Lung (tissue), 12 donors: ENCODE measurements around the gene SNTG2. TPM values are rescaled to one million over a fixed set of nuclear protein-coding genes. Genes with fewer than 3 reads are reported as not detected.
"Not testable (repeated sequence)": the region's sequence is repeated elsewhere in the genome, so short reads cannot be mapped to it uniquely, and the experiment has no call there.

ENCODE experiments used
- ATAC-seq: fragments of 200-7000 bp; cut with Tn5 transposase; one replicate; pipeline ENCODE4 v1.9.1; 2020; ENCODE audit warnings: moderate number of reproducible peaks; ENCODE audit not compliant: insufficient read depth, low FRiP score
- DNase-seq, 3 donors: peaks; one replicate each; pipeline ENCODE4 v3.0.0-alpha.2; 2013 to 2017
- H3K27ac ChIP-seq, 2 donors: one replicate each; pipeline ENCODE4 v1.5.1; 2013; ENCODE audit warnings: mild to moderate bottlenecking in 2 of 2, moderate library complexity in 2 of 2, control low read depth in 1 of 2, inconsistent platforms in 1 of 2, low read depth in 1 of 2, low read length in 1 of 2
- H3K27me3 ChIP-seq, 3 donors: one replicate each; pipeline ENCODE4 v1.5.1; 2013; ENCODE audit warnings: low read length in 2 of 3; ENCODE audit not compliant: control insufficient read depth in 3 of 3, insufficient read depth in 3 of 3
- H3K36me3 ChIP-seq, 4 donors: one replicate each; pipeline ENCODE4 v1.5.1; 2013; ENCODE audit warnings: low read length in 4 of 4, mild to moderate bottlenecking in 1 of 4, moderate library complexity in 1 of 4; ENCODE audit not compliant: control insufficient read depth in 4 of 4, insufficient read depth in 4 of 4
- H3K4me1 ChIP-seq, 5 donors: one replicate each; pipeline ENCODE4 v1.5.1; 2013; ENCODE audit warnings: low read length in 5 of 5, mild to moderate bottlenecking in 2 of 5, moderate library complexity in 1 of 5; ENCODE audit not compliant: control insufficient read depth in 5 of 5, insufficient read depth in 5 of 5
- H3K4me3 ChIP-seq: one replicate; pipeline ENCODE4 v1.5.1; 2013; ENCODE audit warnings: mild to moderate bottlenecking, control low read depth, moderate library complexity
- H3K9ac ChIP-seq, 2 donors: one replicate each; pipeline ENCODE4 v1.5.1; 2013; ENCODE audit warnings: low read length in 2 of 2, control low read depth in 1 of 2; ENCODE audit not compliant: insufficient read depth in 1 of 2
- H3K9me3 ChIP-seq, 4 donors: one replicate each; pipeline ENCODE4 v1.5.1; 2013; ENCODE audit warnings: low read length in 3 of 4, mild to moderate bottlenecking in 1 of 4, moderate library complexity in 1 of 4; ENCODE audit not compliant: control insufficient read depth in 4 of 4, insufficient read depth in 3 of 4
- CTCF ChIP-seq: IDR thresholded peaks from 2 replicates; pipeline ENCODE4 v1.5.1; 2012; ENCODE audit warnings: mild to moderate bottlenecking; ENCODE audit errors: control extremely low read depth, extremely low read depth
- WGBS, 2 donors: extraction: QIAGEN DNeasy Blood & Tissue Kit; methylation state at CpG; one replicate each; pipeline ENCODE4 v1.1.7; 2013; 5-methylcytosine and 5-hydroxymethylcytosine counted together
- polyA plus RNA-seq, 2 donors: library from polyadenylated mRNA; stranded (reverse); fragments of 200-250 nt; gene quantifications; one replicate each; pipeline ENCODE4 v1.2.1, GENCODE V29; 2013
- total RNA-seq, 2 donors: library from RNA; depleted of rRNA in 1 of 2; stranded (reverse); fragments of >200 nt in 1 of 2; gene quantifications; one replicate each; pipeline ENCODE4 v1.2.1, GENCODE V29; 2014 to 2021
- donor health status: control.
- donor health status: control.
- donor health status: Bipolar disorder and iron deficiency.
- donor health status: healthy.
- donor health status: DM: yes; HTN: yes; CAD: no.

Gene SNTG2
- total and polyA plus RNA-seq, 4 donors, result 0.31 to 1.8 (median 1.2) TPM

DNA sequence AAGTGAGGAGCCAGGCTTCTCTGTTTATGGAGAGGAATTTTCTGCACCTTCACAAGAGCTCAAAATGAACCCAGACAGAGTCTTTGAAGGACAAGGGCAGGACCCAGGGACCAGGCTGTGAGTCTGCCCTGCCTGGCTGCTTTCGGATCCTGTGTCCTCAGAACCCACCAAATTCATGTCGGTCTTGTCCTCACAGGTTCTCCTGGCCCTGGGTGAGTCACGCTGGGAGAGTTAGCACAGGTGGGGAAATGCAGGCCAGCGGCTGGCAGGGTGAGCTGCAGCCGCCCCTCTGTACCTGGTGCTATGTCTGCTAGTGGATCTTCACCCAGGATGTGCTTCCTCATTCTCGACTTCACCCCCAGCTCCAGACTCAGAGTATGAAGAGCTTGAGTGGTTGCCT, 426.8 kb downstream of the SNTG2 start:
- Histone ChIP-seq H3K9ac (no peak overlapping the region), H3K27me3 (no peaks in the 10 kb centered on the region), H3K27ac (no peak overlapping the region), H3K9me3 (peaks cover 0 to 5% (median 0%) of the 10 kb centered on the region in 4 donors), H3K36me3 (no peaks in the 10 kb centered on the region), H3K4me1 (peaks cover 0 to 3% (median 0%) of the 10 kb centered on the region in 5 donors), H3K4me3 (no peak overlapping the region)
- 85 to 87% methylated on average over 6 of the region's 6 CpGs for WGBS, 2 donors
- no peak for TF ChIP-seq CTCF
- ATAC-seq, result no peak
- DNase-seq, result no peak

DNA sequence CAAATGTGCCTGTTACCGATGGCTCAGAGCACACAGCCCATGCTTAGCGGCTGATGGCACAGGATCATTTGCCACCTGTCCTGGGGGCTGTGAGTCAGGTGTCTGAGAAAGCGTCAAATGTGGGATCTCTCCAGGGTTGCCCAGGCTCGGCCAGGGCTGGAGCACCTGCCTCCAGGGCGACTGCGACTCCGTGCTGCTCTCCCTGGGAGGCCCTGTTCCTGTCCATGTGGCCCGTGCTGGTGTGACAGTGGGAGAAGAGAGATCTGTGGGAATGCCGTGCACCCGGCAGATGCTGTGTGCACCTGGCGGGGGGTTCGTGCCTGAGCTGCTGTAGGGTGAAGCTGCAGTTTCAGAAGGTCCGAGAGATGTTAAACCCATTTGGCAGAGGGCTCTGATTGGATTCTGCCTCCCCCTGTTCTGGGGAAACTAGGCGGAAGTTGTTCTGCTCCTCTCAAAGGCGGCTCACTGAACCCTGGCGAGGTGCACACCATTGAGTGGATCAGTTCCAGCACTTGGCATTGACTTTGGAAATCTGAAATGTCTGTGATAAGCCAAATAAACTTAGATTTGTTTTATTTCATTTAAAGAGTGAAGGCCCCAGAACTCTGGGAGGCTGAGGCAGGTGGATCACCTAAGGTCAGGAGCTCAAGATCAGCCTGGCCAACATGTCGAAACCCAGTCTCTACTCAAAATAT, 428.0 kb downstream of the SNTG2 start:
- Histone ChIP-seq H3K36me3 (no peaks in the 10 kb centered on the region), H3K27ac (no peak overlapping the region), H3K4me3 (no peak overlapping the region), H3K27me3 (no peaks in the 10 kb centered on the region), H3K9ac (no peak overlapping the region), H3K9me3 (peaks cover 0 to 5% (median 0%) of the 10 kb centered on the region in 4 donors), H3K4me1 (peaks cover 0 to 3% (median 0%) of the 10 kb centered on the region in 5 donors)
- ATAC-seq, result no peak
- WGBS, 2 donors, result 85 to 92% methylated on average over 17 of the region's 17 CpGs
- no peak for TF ChIP-seq CTCF
- no peak for DNase-seq

GRCh38 chr2:1381644-1382043, 431.0 kb downstream of the SNTG2 start:
- no peaks in the 10 kb centered on the region for H3K27me3 ChIP-seq
- H3K9me3 ChIP-seq, result peaks cover 0 to 3% (median 0%) of the 10 kb centered on the region in 4 donors
- TF ChIP-seq CTCF, result no peak
- H3K9ac ChIP-seq, result no peak overlapping the region
- ATAC-seq, result no peak
- WGBS, 2 donors, result 84 to 87% methylated on average over 3 of the region's 3 CpGs
- H3K4me3 ChIP-seq, result no peak overlapping the region
- no peak for DNase-seq
- no peaks in the 10 kb centered on the region for H3K36me3 ChIP-seq
- H3K27ac ChIP-seq, result no peak overlapping the region
- H3K4me1 ChIP-seq, result no peaks in the 10 kb centered on the region

DNA sequence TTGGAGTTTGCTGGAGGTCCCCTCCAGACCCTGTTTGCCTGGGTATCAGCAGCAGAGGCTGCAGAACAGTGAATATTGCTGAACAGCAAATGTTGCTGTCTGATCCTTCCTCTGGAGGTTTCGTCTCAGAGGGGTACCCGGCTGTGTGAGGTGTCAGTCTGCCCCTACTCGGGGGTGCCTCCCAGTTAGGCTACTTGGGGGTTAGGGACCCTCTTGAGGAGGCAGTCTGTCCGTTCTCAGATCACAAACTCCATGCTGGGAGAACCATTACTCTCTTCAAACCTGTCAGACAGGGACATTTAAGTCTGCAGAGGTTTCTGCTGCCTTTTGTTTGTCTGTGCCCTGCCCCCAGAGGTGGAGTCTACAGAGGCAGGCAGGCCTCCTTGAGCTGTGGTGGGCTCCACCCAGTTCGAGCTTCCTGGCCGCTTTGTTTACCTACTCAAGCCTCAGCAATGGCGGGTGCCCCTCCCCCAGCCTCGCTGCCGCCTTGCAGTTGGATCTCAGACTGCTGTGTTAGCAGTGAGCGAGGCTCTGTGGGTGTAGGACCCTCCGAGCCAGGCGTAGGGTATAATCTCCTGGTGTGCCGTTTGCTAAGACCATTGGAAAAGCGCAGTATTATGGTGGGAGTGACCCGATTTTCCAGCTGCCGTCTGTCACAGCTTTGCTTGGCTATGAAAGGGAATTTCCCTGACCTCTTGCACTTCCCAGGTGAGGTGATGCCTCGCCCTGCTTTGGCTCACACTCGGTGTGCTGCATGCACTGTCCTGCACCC, 437.5 kb downstream of the SNTG2 start:
- not testable (repeated sequence) for H3K4me3 ChIP-seq, H3K4me1 ChIP-seq, DNase-seq, H3K36me3 ChIP-seq, H3K27me3 ChIP-seq, H3K9me3 ChIP-seq, ATAC-seq, H3K9ac ChIP-seq
- 71 to 78% methylated on average over 17 to 18 of the region's 18 CpGs for WGBS, 2 donors
- H3K27ac ChIP-seq, result peak overlapping the region in 1 of 2 donors; percentile 53

- not testable (repeated sequence) for H3K27me3 ChIP-seq, H3K9me3 ChIP-seq, H3K9ac ChIP-seq, H3K36me3 ChIP-seq, H3K27ac ChIP-seq, ATAC-seq, H3K4me3 ChIP-seq, H3K4me1 ChIP-seq, DNase-seq
- 87 to 92% methylated on average over 6 of the region's 6 CpGs for WGBS, 2 donors
Observed at GRCh38 chr2:1390118-1390517, 439.5 kb downstream of the SNTG2 start.
